T47D (cell line): ENCODE results near the gene TAF7.
A peak's percentile ranks its signal among the peaks of the same experiment; 100 is the strongest.
"Not testable (repeated sequence)": the region's sequence is repeated elsewhere in the genome, so short reads cannot be mapped to it uniquely, and the experiment has no call there.

Source experiments
- DNase-seq, 2 experiments: peaks; one replicate each; pipeline versions ENCODE4 v3.0.0 to v3.0.0-alpha.2; 2011 to 2012; ENCODE audit warnings: low read depth in 1 of 2, low spot score in 1 of 2
- JUND ChIP-seq: IDR thresholded peaks from 2 replicates; pipeline ENCODE4 v1.6.1; 2012; ENCODE audit warnings: low read depth
- in situ Hi-C: cut with HindIII; loops from 2 replicates; pipeline ENCODE4 v1.10.0; 2016; ENCODE audit warnings: low sequenced_read_pairs, low pct_unique_long_range_greater_than_20kb

TAF7 gene

GRCh38 chr5:141351591-141351990 is 31.0 kb upstream of the TAF7 start:
- no peak for TF ChIP-seq JUND
- no peak for DNase-seq
- in situ Hi-C loops: no loop called here

- DNase-seq: peak; percentile 95 to 96
- in situ Hi-C loops: no loop called here
- TF ChIP-seq JUND: no peak
These were observed 29.5 kb upstream of the TAF7 start, which contains the start of gene PCDHGB1 for GRCh38 chr5:141349917-141350619. PCDHGB1 (plus strand) TSS chr5:141350099; CDS start chr5:141350261, 162 bp downstream.

GRCh38 chr5:141346017-141346416 is 25.4 kb upstream of the TAF7 start:
- in situ Hi-C loops, DNase-seq: not testable (repeated sequence)

- TF ChIP-seq JUND: no peak
- in situ Hi-C loops: no loop called here
These were observed 24.7 kb upstream of the TAF7 start for GRCh38 chr5:141345327-141345726.

GRCh38 chr5:141343953-141344463 is 23.4 kb upstream of the TAF7 start:
- TF ChIP-seq JUND: no peak
- in situ Hi-C loops: no loop called here
- no peak for DNase-seq

More at GRCh38 chr5:141345327-141345726, 24.7 kb upstream of the TAF7 start:
- no peak for DNase-seq

- peak in 1 of 2 experiments; percentile 62 for DNase-seq
- in situ Hi-C loops: no loop called here
- TF ChIP-seq JUND: no peak
These were observed 22.8 kb upstream of the TAF7 start, which contains the start of gene PCDHGA3 for GRCh38 chr5:141343242-141343952. PCDHGA3 (plus strand) TSS chr5:141343829; CDS start chr5:141344034, 205 bp downstream.

- in situ Hi-C loops: no loop called here
- no peak for DNase-seq
- no peak for TF ChIP-seq JUND
These were observed 22.2 kb upstream of the TAF7 start for GRCh38 chr5:141342773-141343172.

GRCh38 chr5:141340781-141341354 is 20.3 kb upstream of the TAF7 start:
- DNase-seq, in situ Hi-C loops: not testable (repeated sequence)

GRCh38 chr5:141338538-141339306 is 18.1 kb upstream of the TAF7 start, which contains the start of gene PCDHGA2:
PCDHGA2 (plus strand) TSS chr5:141338760.
- in situ Hi-C loops: no loop called here
- DNase-seq: peak in 1 of 2 experiments; percentile 78
- TF ChIP-seq JUND: no peak

- in situ Hi-C loops, DNase-seq: not testable (repeated sequence)
These were observed 12.0 kb upstream of the TAF7 start for GRCh38 chr5:141332571-141332970.

GRCh38 chr5:141330299-141331080 is 9.9 kb upstream of the TAF7 start, which contains the start of gene PCDHGA1:
PCDHGA1 (plus strand) TSS chr5:141330514.
- no peak for TF ChIP-seq JUND
- in situ Hi-C loops: no loop called here
- DNase-seq: peak; percentile 79 to 81
